Coronary artery (tissue), 2 donors: ENCODE measurements around the gene GALNTL6.
"Not testable (repeated sequence)": the region's sequence is repeated elsewhere in the genome, so short reads cannot be mapped to it uniquely, and the experiment has no call there.

ENCODE experiments used
- DNase-seq: peaks from one replicate; pipeline ENCODE4 v3.0.0-alpha.2; 2017; ENCODE audit warnings: low spot score
- H3K27ac ChIP-seq, 2 donors: fragments of 200-600 bp; sonication (generic); one replicate each; pipeline ENCODE4 v1.5.1; 2016 to 2019
- H3K4me3 ChIP-seq: fragments of 200-600 bp; sonication (generic); 2 replicates; pipeline ENCODE4 v1.5.1; 2016; ENCODE audit warnings: mild to moderate bottlenecking, moderate library complexity
- CTCF ChIP-seq: fragments of 200-600 bp; sonication (generic); IDR thresholded peaks from one replicate; pipeline ENCODE4 v1.5.1; 2019; ENCODE audit warnings: antibody characterized with exemption

GALNTL6 gene

DNA sequence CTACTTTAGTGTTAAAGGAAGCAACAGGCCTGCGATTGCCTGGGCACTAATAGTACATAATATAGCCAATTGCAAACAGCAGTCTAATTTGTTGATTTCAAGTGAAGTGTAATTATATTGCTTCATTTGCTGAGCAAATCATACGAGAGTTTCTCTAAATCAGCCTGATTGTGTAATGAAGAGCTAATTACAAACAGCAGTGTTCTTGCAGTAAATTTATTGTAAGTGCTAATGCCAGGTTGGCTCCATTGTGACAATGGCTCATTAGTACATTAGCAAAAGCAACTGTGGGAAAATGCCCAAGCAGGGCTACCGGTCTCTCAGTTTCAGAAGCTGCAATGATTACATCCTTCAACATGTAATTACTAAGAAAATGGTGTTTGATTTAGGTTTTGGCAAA lies 591.5 kb downstream of the GALNTL6 start:
- no peak for TF ChIP-seq CTCF

GRCh38 chr4:172410363-172410762 lies 597.2 kb downstream of the GALNTL6 start:
- H3K27ac ChIP-seq, result no peak overlapping the region
- no peak for DNase-seq
- TF ChIP-seq CTCF, result no peak
- no peak overlapping the region for H3K4me3 ChIP-seq

More for the DNA sequence above, 591.5 kb downstream of the GALNTL6 start:
- DNase-seq, result no peak
- Histone ChIP-seq H3K27ac (no peak overlapping the region), H3K4me3 (no peak overlapping the region)

- no peak for DNase-seq
- no peak overlapping the region for H3K27ac ChIP-seq
- H3K4me3 ChIP-seq, result no peak overlapping the region
- no peak for TF ChIP-seq CTCF
Measured at GRCh38 chr4:172411149-172411548, 597.9 kb downstream of the GALNTL6 start.

DNA sequence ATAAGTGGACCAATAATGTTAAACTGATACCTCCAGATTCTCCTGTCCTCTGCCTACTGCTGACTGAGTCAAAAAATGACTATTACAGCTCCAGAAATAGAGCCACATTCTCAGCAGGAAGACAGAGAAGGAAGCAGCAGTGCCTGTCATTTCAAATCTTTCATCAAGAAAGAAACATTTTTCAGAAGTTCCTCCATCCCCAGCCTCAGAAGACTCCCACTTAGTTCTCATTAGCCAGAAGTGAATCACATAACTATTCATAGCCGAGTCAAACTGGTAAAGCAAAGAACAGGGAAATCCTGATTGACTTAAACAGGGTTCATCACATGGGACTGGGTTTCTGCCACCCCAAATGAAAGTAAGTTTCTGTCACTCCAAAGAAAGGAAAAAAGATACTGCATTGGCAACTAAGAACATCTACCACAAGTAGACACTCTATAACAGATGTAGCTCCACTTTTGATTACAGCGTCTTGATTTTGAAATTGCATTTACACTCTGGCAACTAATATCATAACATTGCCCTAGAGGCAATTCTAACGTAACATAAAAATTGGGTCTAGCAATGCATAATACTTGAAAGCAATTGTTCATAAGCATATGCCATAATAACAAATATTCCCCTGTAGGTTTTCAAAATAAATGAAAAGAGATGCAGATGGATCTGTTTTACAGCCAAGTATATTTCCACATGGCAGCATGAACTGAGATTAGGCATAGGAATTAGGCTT lies 599.8 kb downstream of the GALNTL6 start:
- no peak for TF ChIP-seq CTCF
- no peak for DNase-seq
- no peak overlapping the region for H3K4me3 ChIP-seq
- H3K27ac ChIP-seq, result no peak overlapping the region

GRCh38 chr4:172428979-172429378 lies 615.8 kb downstream of the GALNTL6 start:
- H3K4me3 ChIP-seq, H3K27ac ChIP-seq, DNase-seq: not testable (repeated sequence)

DNA sequence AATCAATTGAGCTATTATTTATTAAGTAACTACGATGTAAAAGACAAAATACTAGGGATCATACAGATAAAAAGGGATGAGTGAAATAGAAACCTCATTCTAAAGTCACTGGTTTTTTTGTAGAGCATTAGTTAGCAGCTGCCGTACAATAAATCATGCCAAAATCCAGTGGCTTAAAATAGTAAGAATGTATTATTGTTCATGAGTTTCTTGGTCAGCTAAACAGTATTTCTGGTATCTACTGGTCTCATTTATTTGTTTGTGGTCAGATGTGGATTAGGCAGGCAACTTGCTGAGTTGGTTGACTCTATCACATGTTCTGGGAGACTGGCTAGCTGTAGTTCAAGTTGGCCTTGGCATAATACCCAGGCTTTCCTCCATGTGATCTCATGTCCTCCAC lies 667.3 kb downstream of the GALNTL6 start:
- no peak for TF ChIP-seq CTCF
- no peak overlapping the region for H3K4me3 ChIP-seq
- no peak for DNase-seq
- no peak overlapping the region for H3K27ac ChIP-seq

DNA sequence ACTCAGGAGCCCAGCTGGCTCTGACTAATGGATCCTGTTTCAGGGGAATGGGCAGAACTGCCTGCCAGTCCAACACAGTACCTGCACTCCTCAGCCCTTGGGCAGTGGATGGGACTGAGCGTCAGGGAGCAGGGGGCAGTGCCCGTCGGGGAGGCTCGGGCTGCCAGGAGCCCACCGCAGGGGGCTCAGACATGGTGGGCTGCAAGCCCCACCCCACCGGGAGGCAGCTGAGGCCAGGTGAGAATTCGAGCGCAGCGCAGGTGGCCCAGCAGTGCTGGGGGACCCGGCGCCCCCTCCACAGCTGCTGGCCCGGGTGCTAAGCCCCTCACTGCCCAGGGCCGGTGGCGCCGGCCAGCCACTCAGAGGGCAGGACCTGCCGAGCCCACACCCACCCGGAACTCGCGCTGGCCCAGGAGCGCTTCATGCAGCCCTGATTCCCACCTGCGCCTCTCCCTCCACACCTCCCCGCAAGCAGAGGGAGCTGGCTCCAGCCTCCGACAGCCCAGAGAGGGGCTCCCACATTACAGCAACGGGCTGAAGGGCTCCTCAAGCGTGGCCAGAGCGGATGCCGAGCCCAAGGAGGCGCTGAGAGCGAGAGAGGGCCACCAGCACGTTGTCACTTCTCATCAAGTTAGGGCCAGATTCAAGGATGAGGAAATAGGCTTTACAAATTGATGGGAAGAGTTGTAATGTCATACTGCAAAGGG lies 668.8 kb downstream of the GALNTL6 start:
- no peak overlapping the region for H3K27ac ChIP-seq
- DNase-seq, result no peak
- no peak for TF ChIP-seq CTCF
- H3K4me3 ChIP-seq, result no peak overlapping the region
